ENCODE data around the gene EXOC3. TPM values are rescaled to one million over a fixed set of nuclear protein-coding genes. Genes with fewer than 3 reads are reported as not detected.

The EXOC3 gene
- total and polyA plus RNA-seq, 12 donors, result 29.0 to 44.7 (median 40.0) TPM

DNA sequence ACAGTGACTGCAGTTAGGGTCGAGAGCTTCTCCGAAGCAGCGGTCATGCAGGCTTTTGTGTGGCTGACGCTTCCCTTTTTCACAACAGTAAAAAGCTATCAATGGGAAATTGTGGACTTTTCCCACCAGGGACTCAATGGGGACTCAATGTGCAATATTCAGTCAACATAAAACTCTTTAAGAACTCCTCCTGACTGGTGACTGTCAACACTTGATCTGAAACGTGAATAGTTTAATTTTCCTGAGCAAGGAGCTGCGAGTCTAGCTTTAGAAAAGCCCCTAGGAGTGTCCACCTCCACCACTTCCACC, 28.7 kb downstream of the EXOC3 start:
- Histone ChIP-seq H3K27me3 (peaks cover 0 to 27% (median 20%) of the 10 kb centered on the region in 7 donors), H3K9me3 (no peaks in the 10 kb centered on the region), H3K36me3 (peaks cover 0 to 28% (median 0%) of the 10 kb centered on the region in 9 donors), H3K27ac (no peak overlapping the region), H3K4me3 (peak overlapping the region in 8 of 10 donors; percentile 63 to 98 (median 84)), H3K4me1 (peaks cover 9 to 32% (median 22%) of the 10 kb centered on the region in 9 donors)
- TF ChIP-seq, protein P1, sequence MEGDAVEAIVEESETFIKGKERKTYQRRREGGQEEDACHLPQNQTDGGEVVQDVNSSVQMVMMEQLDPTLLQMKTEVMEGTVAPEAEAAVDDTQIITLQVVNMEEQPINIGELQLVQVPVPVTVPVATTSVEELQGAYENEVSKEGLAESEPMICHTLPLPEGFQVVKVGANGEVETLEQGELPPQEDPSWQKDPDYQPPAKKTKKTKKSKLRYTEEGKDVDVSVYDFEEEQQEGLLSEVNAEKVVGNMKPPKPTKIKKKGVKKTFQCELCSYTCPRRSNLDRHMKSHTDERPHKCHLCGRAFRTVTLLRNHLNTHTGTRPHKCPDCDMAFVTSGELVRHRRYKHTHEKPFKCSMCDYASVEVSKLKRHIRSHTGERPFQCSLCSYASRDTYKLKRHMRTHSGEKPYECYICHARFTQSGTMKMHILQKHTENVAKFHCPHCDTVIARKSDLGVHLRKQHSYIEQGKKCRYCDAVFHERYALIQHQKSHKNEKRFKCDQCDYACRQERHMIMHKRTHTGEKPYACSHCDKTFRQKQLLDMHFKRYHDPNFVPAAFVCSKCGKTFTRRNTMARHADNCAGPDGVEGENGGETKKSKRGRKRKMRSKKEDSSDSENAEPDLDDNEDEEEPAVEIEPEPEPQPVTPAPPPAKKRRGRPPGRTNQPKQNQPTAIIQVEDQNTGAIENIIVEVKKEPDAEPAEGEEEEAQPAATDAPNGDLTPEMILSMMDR (IDR thresholded peaks at IDR 0.05), result no peak
- ATAC-seq (no peak), DNase-seq (no peak)
- intact Hi-C loops (cut with DNase I), result loop anchor here in 1 of 10 donors (5.0 kb wide), 1 partner anchor 141 kb away; the partner anchor contains the start of gene CEP72
- 73 to 80% methylated on average over 6 of the region's 6 CpGs for WGBS, 2 donors

DNA sequence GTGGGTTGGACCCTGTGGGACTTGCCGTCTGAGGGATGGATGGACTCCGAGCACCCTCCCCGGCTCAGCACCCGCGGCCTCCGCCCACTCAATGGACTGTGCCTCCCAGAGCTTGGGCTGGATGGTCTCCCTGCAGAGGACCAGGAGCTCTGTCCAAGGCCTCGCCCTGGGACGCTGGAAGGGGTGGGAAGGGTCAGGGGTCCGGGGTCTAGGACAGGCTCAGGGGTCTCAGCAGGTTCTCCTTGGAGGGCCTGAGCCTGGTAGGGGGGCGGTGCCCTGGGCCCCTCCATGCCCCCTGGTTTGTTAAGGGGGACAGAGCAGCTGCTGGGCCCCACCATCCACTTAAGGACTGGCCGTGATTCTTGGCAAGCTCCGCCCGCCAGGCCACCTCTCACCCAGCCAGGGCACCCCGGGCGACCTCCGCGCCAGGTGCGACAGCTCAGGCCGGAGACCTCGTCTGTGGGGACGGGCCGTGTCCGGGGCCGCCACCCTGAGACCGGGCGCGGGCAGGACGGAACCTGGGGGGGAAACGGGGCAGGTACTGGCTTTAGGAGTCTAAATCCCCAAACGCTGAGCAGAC, 29.2 kb downstream of the EXOC3 start:
- Histone ChIP-seq H3K4me1 (peaks cover 9 to 32% (median 22%) of the 10 kb centered on the region in 9 donors), H3K4me3 (peak overlapping the region; percentile 63 to 98 (median 84)), H3K27ac (peak overlapping the region; percentile 2 to 89 (median 78)), H3K9me3 (no peaks in the 10 kb centered on the region), H3K36me3 (peaks cover 0 to 23% (median 0%) of the 10 kb centered on the region in 9 donors), H3K27me3 (peaks cover 0 to 32% (median 25%) of the 10 kb centered on the region in 7 donors)
- intact Hi-C loops (cut with DNase I), result loop anchor here in 1 of 10 donors (5.0 kb wide), 1 partner anchor 140 kb away; the partner anchor contains the start of gene CEP72
- peak in 1 of 2 donors; percentile 43 for DNase-seq
- ATAC-seq, result peak; percentile 2 to 37 (median 22)
- TF ChIP-seq, protein P1 (IDR thresholded peaks at IDR 0.05), result no peak
- WGBS, 2 donors, result 24 to 26% methylated on average over 30 of the region's 30 CpGs

DNA sequence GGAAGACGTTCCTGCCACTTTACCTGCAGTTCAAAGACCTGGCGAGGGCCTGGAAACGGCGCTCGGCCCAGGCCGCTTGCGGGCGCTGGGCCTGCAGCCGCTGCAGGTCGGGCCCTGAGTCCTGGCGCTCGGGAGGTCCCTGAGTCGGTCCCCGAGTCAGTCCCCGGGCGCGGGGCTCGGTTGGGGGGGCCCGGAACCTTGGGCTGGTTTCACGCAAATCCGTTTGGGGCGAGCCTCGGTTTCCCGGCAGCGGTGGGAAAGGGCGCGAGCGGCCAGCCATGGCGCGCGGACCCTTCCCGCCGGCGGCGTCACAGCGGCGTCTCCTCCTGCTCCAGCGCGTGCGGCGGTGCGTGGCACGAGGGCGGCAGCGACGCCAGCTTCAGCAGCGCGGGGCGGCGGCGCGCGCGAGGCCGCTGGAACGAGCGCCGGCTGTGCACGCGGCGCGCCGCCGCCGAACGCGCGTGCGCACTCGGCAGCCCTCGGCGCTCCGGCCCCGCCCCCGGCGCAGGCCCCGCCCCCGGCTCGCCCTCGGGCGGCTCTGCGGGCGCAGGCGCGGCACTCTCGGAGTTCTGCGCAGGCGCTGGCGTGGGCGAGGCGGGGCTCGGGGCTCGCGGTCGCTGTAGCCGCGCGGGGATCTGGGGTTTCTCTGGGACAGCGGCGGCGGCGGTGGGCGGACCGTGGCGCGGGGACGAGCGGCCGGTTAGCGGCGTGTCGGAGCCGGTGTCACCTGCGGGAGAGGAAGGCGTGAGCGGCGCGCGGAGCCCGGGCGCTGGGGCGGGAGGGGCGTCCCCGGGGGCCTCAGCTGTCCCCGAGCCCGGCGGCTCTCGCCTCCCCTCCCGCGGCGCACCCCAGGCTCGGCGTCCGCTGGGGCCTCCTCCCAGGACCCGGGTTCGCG, 29.9 kb downstream of the EXOC3 start:
- H3K36me3 ChIP-seq, result peaks cover 0 to 22% (median 0%) of the 10 kb centered on the region in 9 donors
- intact Hi-C loops (cut with DNase I), result loop anchor here in 1 of 10 donors (5.0 kb wide), 1 partner anchor 139 kb away; the partner anchor contains the start of gene CEP72
- H3K27me3 ChIP-seq, result peaks cover 0 to 39% (median 32%) of the 10 kb centered on the region in 7 donors
- no peaks in the 10 kb centered on the region for H3K9me3 ChIP-seq
- TF ChIP-seq, protein P1 (IDR thresholded peaks at IDR 0.05), result peak in 1 of 9 donors; percentile 65
- peak overlapping the region; percentile 63 to 98 (median 90) for H3K4me3 ChIP-seq
- ATAC-seq (peak; percentile 83 to 94 (median 88)), DNase-seq (peak; percentile 91 to 92)
- H3K27ac ChIP-seq, result peak overlapping the region; percentile 2 to 89 (median 81)
- peaks cover 9 to 32% (median 22%) of the 10 kb centered on the region in 9 donors for H3K4me1 ChIP-seq
- 0 to 1% methylated on average over 46 to 129 of the region's 137 CpGs for WGBS, 2 donors

Data from heart right ventricle (tissue), 16 donors.